Erythroblast (primary cell): Measurements from ENCODE around the gene PRKG1.

Source experiments
- GATA1 ChIP-seq: IDR thresholded peaks from 2 replicates; pipeline ENCODE4 v1.6.1; 2011; ENCODE audit warnings: low read depth, mild to moderate bottlenecking, control low read depth, low read length, moderate library complexity
- POLR2A ChIP-seq: IDR thresholded peaks from 2 replicates; pipeline ENCODE4 v1.6.1; 2011; ENCODE audit warnings: mild to moderate bottlenecking, low read length

DNA sequence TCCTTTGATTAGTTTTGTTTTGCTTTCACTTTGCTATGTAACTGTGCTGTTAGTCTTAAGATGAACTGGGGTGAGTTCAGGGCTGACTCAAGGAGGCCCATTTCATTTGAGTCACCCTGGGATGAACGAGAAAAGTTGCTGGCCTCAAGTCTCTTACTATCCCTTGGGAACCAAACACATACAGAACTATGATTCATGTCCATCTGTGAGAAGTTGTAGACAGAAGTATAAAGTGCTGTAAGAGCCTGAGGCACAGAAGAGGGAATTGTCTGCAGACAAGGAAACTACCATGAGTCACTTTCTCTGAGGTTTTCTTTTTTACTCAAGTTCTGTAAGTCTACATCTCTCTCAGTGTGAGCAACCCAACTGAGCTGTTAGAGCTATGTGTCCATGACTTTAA lies 805.0 kb downstream of the PRKG1 start:
- TF ChIP-seq POLR2A (no peak), GATA1 (no peak)
